DOHH2 (cell line): Measurements from ENCODE around the gene RUFY1.

Experiments
- H3F3A ChIP-seq: fragments of 200-600 bp; sonication (generic), shearing (Covaris generic); 2 replicates; pipeline ENCODE4 v1.6.0; 2016; ENCODE audit warnings: antibody characterized with exemption, mild to moderate bottlenecking; ENCODE audit not compliant: control insufficient read depth, insufficient read depth
- H3K27ac ChIP-seq: fragments of 200-600 bp; sonication (generic); 2 replicates; pipeline ENCODE4 v1.5.1; 2014; ENCODE audit warnings: low read depth, mild to moderate bottlenecking, low read length, moderate library complexity
- H3K27me3 ChIP-seq: fragments of 200-600 bp; sonication (generic); 2 replicates; pipeline ENCODE4 v1.6.1; 2014; ENCODE audit warnings: mild to moderate bottlenecking, low read length, mixed read lengths; ENCODE audit not compliant: control insufficient read depth
- H3K36me3 ChIP-seq: fragments of 200-600 bp; sonication (generic); 2 replicates; pipeline ENCODE4 v1.6.1; 2014; ENCODE audit warnings: mild to moderate bottlenecking, low read length, moderate library complexity, mixed read lengths; ENCODE audit not compliant: control insufficient read depth
- H3K4me1 ChIP-seq: fragments of 200-600 bp; sonication (generic); 2 replicates; pipeline ENCODE4 v1.6.1; 2014; ENCODE audit warnings: mild to moderate bottlenecking, low read length, mixed read lengths; ENCODE audit not compliant: control insufficient read depth
- H3K4me2 ChIP-seq: fragments of 200-600 bp; sonication (generic); 2 replicates; pipeline ENCODE4 v1.6.0; 2014; ENCODE audit warnings: mild to moderate bottlenecking, low read length, moderate library complexity
- H3K4me3 ChIP-seq: fragments of 200-600 bp; sonication (generic); 2 replicates; pipeline ENCODE4 v1.5.1; 2014; ENCODE audit warnings: mild to moderate bottlenecking, low read length, mixed read lengths
- H3K79me2 ChIP-seq: fragments of 200-600 bp; sonication (generic); 2 replicates; pipeline ENCODE4 v1.6.1; 2014; ENCODE audit warnings: mild to moderate bottlenecking, low read length, mixed read lengths; ENCODE audit not compliant: control insufficient read depth
- H3K9me2 ChIP-seq: fragments of 200-600 bp; sonication (generic); replicated peaks from 2 replicates; pipeline ENCODE4 v1.6.1; 2014; ENCODE audit warnings: mild to moderate bottlenecking, low read length, mixed read lengths; ENCODE audit not compliant: control insufficient read depth
- H3K9me3 ChIP-seq: fragments of 200-600 bp; sonication (generic); 2 replicates; pipeline ENCODE4 v1.6.1; 2014; ENCODE audit warnings: antibody characterized with exemption, low read length, mixed read lengths; ENCODE audit not compliant: control insufficient read depth, insufficient read depth
- H4K20me1 ChIP-seq: fragments of 200-600 bp; sonication (generic); 2 replicates; pipeline ENCODE4 v1.6.0; 2014; ENCODE audit warnings: low read depth, mild to moderate bottlenecking, antibody characterized with exemption, low read length, moderate library complexity; ENCODE audit not compliant: control insufficient read depth, insufficient read depth
- CTCF ChIP-seq: fragments of 200-600 bp; sonication (generic); IDR thresholded peaks from one replicate; pipeline ENCODE4 v1.5.1; 2014; ENCODE audit warnings: antibody characterized with exemption, mild to moderate bottlenecking, low read depth, low read length; ENCODE audit not compliant: poor library complexity, severe bottlenecking
- EZH2phosphoT487 ChIP-seq: fragments of 200-600 bp; sonication (generic); IDR thresholded peaks from 2 replicates; pipeline ENCODE4 v1.6.1; 2017; ENCODE audit warnings: borderline replicate concordance, mild to moderate bottlenecking, antibody characterized with exemption, low read length, moderate library complexity, mixed read lengths

The RUFY1 gene

GRCh38 chr5:179619776-179620175 lies 69.4 kb downstream of the RUFY1 start:
- H3K9me3 ChIP-seq = no peaks in the 10 kb centered on the region
- TF ChIP-seq EZH2phosphoT487 (no peak), CTCF (no peak)
- no peak overlapping the region for H3K27ac ChIP-seq
- no peaks in the 10 kb centered on the region for H3K27me3 ChIP-seq
- H3K4me2 ChIP-seq = peak overlapping the region; percentile 79
- peaks cover 87% of the 10 kb centered on the region for H3K79me2 ChIP-seq
- peaks cover 95% of the 10 kb centered on the region for H3K36me3 ChIP-seq
- H3K4me1 ChIP-seq = peaks cover 36% of the 10 kb centered on the region
- peaks cover 78% of the 10 kb centered on the region for H3F3A ChIP-seq
- H4K20me1 ChIP-seq = peaks cover 67% of the 10 kb centered on the region
- H3K4me3 ChIP-seq = peak overlapping the region; percentile 90
- H3K9me2 ChIP-seq = no peaks in the 10 kb centered on the region

DNA sequence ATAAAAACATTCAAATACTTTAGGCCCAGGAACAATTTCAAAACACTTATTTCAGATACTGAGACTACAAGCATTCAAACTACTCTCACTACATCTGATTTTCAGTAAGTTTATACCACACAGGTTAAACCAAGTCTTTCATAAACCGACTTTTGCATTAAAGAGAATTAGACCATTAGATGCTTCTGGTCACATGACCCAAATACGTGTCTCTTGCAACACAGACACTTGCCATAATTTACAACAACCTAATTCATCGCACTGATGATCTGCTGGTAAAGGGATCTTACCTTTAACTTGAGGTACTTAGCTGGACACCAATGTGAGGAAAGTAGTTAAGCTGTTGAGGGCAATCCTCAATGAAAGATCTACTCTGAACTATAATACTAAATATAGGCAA lies 69.9 kb downstream of the RUFY1 start:
- Histone ChIP-seq H3F3A (peaks cover 73% of the 10 kb centered on the region), H3K9me3 (no peaks in the 10 kb centered on the region), H3K4me2 (peak overlapping the region; percentile 79), H3K9me2 (no peaks in the 10 kb centered on the region), H3K4me1 (peaks cover 39% of the 10 kb centered on the region), H3K27me3 (no peaks in the 10 kb centered on the region), H3K4me3 (peak overlapping the region; percentile 90), H3K36me3 (peaks cover 90% of the 10 kb centered on the region), H3K27ac (no peak overlapping the region), H3K79me2 (peaks cover 89% of the 10 kb centered on the region), H4K20me1 (peaks cover 64% of the 10 kb centered on the region)
- no peak for TF ChIP-seq CTCF

DNA sequence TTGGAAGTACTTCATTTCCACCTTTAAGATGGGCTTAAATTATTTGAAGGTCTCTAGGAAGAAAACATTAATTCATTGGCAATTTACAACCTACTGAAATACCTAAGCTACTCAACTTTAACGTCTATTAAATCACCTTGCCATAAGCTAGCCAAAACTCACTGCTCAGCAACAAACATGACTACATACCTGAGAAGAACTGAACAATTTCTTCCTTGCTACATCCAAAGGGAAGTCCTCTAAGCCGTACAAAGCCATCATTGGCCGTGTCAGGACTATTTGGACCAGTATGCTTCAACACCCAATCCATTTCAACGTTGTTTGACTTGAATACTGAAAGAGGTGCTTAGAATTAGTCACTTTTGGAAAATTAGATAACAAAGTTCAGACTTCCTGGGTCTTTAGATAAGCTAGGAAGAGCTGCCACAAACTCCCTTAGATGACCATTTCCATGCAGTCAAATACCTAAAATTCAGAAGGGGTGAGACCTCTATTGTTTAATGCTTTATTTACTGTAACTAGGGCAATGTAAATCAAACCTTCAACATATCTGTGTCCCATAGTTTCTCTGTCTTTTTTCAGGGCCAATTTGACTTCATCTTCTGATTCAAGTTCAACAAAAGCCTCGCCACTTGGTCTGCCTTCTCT lies 70.5 kb downstream of the RUFY1 start:
- Histone ChIP-seq H3K27ac (peak overlapping the region; percentile 4; the same call in 1 of the 2 replicates), H3K4me1 (peaks cover 39% of the 10 kb centered on the region), H3K9me2 (no peaks in the 10 kb centered on the region), H3K36me3 (peaks cover 84% of the 10 kb centered on the region), H3K79me2 (peaks cover 86% of the 10 kb centered on the region), H3K9me3 (no peaks in the 10 kb centered on the region), H3K4me2 (peak overlapping the region; percentile 79), H3K27me3 (no peaks in the 10 kb centered on the region), H3F3A (peaks cover 67% of the 10 kb centered on the region), H3K4me3 (peak overlapping the region; percentile 90), H4K20me1 (peaks cover 60% of the 10 kb centered on the region)
- TF ChIP-seq EZH2phosphoT487 (no peak), CTCF (no peak)
